LHCN-M2 (cell line): ENCODE results near the gene S100A12. TPM values are rescaled to one million over a fixed set of nuclear protein-coding genes. Genes with fewer than 3 reads are reported as not detected.

Source experiments
- DNase-seq: peaks from one replicate; pipeline ENCODE4 v3.0.0-alpha.2; 2012; ENCODE audit warnings: low read depth
- total RNA-seq: library from RNA; depleted of rRNA; stranded (reverse); fragments of >200 nt; gene quantifications from 2 replicates; pipeline ENCODE4 v1.2.3, GENCODE V29; 2014; rRNA removed

Gene S100A12
- total RNA-seq, 1 experiment from 2014 or later = not detected

DNA sequence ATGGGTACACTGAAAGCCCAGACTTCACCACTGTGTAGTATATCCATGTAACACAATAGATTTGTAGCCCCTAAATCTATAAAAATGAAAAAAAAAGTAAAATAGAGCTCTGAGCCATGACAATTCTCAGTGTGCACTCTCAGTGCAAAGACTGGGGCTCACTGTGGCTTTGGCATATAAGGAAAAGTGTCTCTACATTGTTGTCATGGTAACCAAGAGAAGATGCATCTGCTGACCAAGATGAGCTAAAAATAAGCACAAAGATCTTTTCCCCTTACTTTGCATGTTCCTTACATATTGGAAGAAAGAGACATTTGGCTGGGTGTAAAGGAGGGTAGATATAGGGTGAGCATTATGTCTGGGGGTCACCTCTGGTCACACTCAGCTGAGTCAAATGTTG, 38.8 kb downstream of the S100A12 start:
- DNase-seq = no peak

DNA sequence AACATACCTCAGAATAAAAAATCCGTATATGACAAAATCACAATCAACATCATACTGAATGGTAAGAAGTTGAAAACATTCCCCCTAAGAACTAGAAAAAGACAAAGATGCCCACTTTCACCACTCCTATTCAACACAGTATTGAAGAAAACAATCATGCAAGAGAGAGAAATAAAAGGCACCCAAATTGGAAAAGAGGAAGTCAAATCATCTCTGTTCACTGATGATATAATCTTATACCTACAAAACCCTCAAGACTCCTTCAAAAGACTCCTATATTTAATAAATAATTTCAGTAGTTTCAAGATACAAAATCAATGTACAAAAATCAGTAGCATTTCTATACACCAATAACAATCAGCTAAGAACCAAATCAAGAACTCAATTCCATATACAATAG, 41.5 kb downstream of the S100A12 start:
- no peak for DNase-seq

DNA sequence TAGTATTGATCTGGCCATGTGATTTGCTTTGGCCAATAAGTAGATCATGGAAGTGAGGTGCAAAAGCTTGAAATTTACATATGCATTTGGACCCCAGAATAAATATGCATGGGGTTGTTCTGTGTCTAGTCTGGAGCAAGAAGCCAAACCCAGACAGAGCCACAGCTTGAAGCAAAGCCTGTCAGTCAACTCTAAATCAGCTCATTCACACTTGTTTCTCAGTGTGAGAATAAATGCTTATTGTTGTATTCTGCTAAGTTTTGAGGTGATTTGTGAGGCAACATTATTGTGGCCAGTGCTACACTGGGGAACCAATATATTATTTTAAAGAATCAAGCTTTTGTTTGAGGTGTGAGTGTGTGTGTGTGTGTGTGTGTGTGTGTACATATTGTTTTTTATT, 50.5 kb downstream of the S100A12 start:
- DNase-seq = no peak

Other genes with a start within 250 kb of the S100A12 start
- not detected in 2 replicates for gene SPRR2G, start 224.7 kb downstream of the S100A12 start, total RNA-seq
- gene LELP1, start 172.2 kb downstream of the S100A12 start, total RNA-seq = not detected in 2 replicates
- gene PRR9, start 158.0 kb downstream of the S100A12 start, total RNA-seq = not detected in 2 replicates
- not detected in 2 replicates for gene LORICRIN, start 115.9 kb downstream of the S100A12 start, total RNA-seq
- gene PGLYRP3, start 62.7 kb downstream of the S100A12 start, total RNA-seq = not detected in 2 replicates
- not detected in 2 replicates for gene PGLYRP4, start 26.8 kb downstream of the S100A12 start, total RNA-seq
- not detected in 2 replicates for gene S100A9, start 17.8 kb downstream of the S100A12 start, total RNA-seq
- not detected in 2 replicates for gene S100A8, start 15.5 kb upstream of the S100A12 start, total RNA-seq
- gene S100A7A, start 40.9 kb upstream of the S100A12 start, total RNA-seq = not detected in 2 replicates
- gene S100A7, start 85.0 kb upstream of the S100A12 start, total RNA-seq = not detected in 2 replicates
- gene S100A6, start 160.4 kb upstream of the S100A12 start, total RNA-seq = 982 and 1,031 TPM in 2 replicates
- gene S100A5, start 165.3 kb upstream of the S100A12 start, total RNA-seq = 1.3 TPM in 1 of 2 replicates, not detected in the other
- 837 and 894 TPM in 2 replicates for gene S100A4, start 170.2 kb upstream of the S100A12 start, total RNA-seq
- 37.5 and 55.5 TPM in 2 replicates for gene S100A3, start 173.6 kb upstream of the S100A12 start, total RNA-seq
- 23.3 and 24.8 TPM in 2 replicates for gene S100A2, start 190.2 kb upstream of the S100A12 start, total RNA-seq
- 655 and 705 TPM in 2 replicates for gene S100A16, start 237.5 kb upstream of the S100A12 start, total RNA-seq
- not detected in 2 replicates for gene S100A14, start 240.7 kb upstream of the S100A12 start, total RNA-seq